Chondrocyte (in vitro differentiated cells): ENCODE measurements around the gene BGN. TPM values are rescaled to one million over a fixed set of nuclear protein-coding genes. Genes with fewer than 3 reads are reported as not detected.
A peak's percentile ranks its signal among the peaks of the same experiment; 100 is the strongest.

Source experiments
- DNase-seq: peaks from one replicate; pipeline ENCODE4 v3.0.0; 2021; ENCODE audit warnings: mixed read lengths, low spot score
- H3K27ac Mint-ChIP-seq: one replicate; pipeline ENCODE4 v1.8.0; 2021; ENCODE audit warnings: mild to moderate bottlenecking, moderate library complexity, mixed read lengths; ENCODE audit not compliant: unreplicated experiment
- H3K27me3 Mint-ChIP-seq: 2 replicates; pipeline ENCODE4 v1.8.0; 2021; ENCODE audit warnings: low read depth, mixed read lengths
- H3K36me3 Mint-ChIP-seq: 2 replicates; pipeline ENCODE4 v1.8.0; 2021; ENCODE audit warnings: low read depth, mixed read lengths
- H3K4me1 Mint-ChIP-seq: 2 replicates; pipeline ENCODE4 v1.8.0; 2021; ENCODE audit warnings: low read depth, mild to moderate bottlenecking, mixed read lengths
- H3K4me3 Mint-ChIP-seq: one replicate; pipeline ENCODE4 v1.8.0; 2021; ENCODE audit warnings: mild to moderate bottlenecking, moderate library complexity, mixed read lengths; ENCODE audit not compliant: unreplicated experiment
- H3K9me3 Mint-ChIP-seq: 2 replicates; pipeline ENCODE4 v1.8.0; 2021; ENCODE audit warnings: low read depth, mixed read lengths
- total RNA-seq: library from RNA; stranded (reverse); gene quantifications from 3 replicates; pipeline ENCODE4 v1.2.1, GENCODE V29; 2021
- TF ChIP-seq, protein P1 (sequence below): fragments of 200-600 bp; sonication (generic); IDR thresholded peaks from 2 replicates; pipeline ENCODE4 v1.5.0; 2021; ENCODE audit warnings: antibody characterized with exemption, mild to moderate bottlenecking, moderate library complexity

Gene BGN
- total RNA-seq, 1 donor from 2014 or later = 2,632 TPM

DNA sequence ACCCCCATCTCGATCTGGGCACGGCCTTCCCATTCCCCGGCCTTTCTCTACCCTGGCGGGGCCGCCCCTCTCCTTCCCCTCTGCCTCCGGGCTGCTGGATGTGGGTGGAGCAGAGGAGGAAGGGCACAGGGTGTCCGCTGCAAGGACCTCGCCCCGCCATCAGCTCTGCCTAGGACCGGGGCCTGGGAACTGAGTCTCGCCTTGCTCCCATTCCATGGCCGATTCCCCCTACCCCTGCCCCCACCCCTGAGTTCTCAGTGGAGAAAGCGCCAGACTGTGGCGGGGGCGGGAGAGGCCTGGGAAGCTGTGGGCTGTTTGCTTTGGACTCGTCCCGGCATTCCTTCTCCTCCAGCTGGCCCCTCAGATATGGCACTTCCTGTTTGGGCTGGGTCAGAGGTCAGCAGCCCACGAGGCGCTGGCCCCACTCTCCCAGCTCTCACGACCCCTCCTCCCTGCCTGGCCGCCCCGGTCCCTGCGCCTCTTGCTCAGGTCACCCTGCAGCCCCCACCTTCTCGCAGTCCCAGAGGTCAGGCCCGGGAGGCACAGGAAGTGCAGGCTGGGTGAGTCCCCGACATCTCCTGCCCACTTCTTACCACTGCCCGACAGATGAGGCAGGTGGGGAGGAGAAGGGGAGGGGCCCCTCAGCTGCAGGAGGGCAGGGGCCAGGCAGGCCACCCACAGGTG lies 6.4 kb upstream of the BGN start:
- Mint-ChIP-seq H3K27me3 (no peaks in the 10 kb centered on the region), H3K27ac (peak overlapping the region; percentile 87), H3K9me3 (peaks cover 2% of the 10 kb centered on the region), H3K4me3 (peak overlapping the region; percentile 16), H3K36me3 (no peaks in the 10 kb centered on the region), H3K4me1 (peaks cover 73% of the 10 kb centered on the region)
- no peak for DNase-seq
- TF ChIP-seq, protein P1, sequence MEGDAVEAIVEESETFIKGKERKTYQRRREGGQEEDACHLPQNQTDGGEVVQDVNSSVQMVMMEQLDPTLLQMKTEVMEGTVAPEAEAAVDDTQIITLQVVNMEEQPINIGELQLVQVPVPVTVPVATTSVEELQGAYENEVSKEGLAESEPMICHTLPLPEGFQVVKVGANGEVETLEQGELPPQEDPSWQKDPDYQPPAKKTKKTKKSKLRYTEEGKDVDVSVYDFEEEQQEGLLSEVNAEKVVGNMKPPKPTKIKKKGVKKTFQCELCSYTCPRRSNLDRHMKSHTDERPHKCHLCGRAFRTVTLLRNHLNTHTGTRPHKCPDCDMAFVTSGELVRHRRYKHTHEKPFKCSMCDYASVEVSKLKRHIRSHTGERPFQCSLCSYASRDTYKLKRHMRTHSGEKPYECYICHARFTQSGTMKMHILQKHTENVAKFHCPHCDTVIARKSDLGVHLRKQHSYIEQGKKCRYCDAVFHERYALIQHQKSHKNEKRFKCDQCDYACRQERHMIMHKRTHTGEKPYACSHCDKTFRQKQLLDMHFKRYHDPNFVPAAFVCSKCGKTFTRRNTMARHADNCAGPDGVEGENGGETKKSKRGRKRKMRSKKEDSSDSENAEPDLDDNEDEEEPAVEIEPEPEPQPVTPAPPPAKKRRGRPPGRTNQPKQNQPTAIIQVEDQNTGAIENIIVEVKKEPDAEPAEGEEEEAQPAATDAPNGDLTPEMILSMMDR = no peak

DNA sequence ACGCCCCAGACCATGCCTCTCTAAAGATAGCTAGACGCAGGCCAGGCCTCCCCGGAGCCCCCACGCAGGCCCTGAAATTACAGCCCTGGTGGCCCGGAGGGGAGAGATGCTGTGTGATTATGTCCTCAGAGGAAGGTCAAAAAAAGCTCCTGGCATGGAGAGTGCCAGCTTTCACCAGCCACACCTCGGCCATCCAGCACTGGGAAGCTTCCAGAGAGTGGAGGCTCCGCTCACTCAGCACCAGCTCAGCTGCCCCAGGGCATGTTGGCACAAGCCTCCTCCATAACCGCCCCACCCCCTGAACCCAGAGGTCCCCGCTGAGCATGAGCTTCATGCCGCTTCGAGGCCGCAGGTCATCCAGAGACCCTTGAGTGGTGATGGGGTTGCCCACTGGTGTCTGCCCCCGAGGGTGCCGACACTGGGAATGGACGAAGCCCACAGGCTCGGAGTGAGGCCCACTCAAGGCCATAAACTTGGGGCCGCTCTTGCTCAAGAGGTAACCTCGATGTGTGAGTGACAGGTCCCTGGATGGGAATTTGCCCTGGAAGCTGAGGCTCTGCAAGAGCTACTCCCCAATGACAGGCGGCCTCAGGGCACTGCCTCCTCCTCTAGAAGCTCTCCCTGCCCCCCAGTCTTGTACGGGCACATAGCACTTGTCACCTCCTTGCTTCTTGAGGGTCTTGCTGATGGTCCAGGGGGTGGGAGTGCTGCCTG lies 4.4 kb upstream of the BGN start:
- Mint-ChIP-seq H3K27ac (no peak overlapping the region), H3K4me3 (no peak overlapping the region), H3K36me3 (peaks cover 1% of the 10 kb centered on the region), H3K4me1 (peaks cover 78% of the 10 kb centered on the region), H3K27me3 (no peaks in the 10 kb centered on the region), H3K9me3 (no peaks in the 10 kb centered on the region)
- DNase-seq = no peak
- TF ChIP-seq, protein P1 = no peak

DNA sequence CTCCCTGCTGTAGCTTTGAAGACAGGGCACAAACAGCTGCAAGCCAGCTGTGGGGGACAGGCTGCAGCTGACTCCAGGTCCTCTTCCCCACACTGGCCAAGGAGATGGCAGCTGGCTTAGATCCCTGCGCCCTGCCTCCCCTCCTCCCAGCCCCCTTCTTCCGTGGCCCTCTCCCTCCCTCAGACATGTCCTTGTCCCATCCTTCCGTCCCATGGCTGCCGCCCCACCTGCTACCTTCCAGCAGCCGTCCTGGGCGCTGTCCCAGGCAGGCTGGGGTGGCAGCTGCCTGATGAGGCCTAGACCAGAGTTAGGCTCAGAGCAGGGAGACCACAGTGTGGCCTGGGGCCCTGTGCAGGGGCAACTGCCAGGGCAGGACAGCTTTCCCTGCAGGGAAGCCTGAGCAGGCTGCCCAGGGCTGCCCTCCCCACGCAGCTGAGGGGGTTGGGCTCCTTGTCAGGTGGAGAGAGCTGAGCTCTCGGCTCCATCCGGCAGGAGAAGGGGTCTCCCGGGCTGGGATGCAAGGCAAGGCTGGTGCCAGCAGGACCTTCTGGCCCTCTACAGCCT lies 3.3 kb upstream of the BGN start:
- no peak for DNase-seq
- TF ChIP-seq, protein P1 = no peak
- peaks cover 1% of the 10 kb centered on the region for H3K36me3 Mint-ChIP-seq
- H3K4me1 Mint-ChIP-seq = peaks cover 77% of the 10 kb centered on the region
- H3K27ac Mint-ChIP-seq = no peak overlapping the region
- H3K27me3 Mint-ChIP-seq = no peaks in the 10 kb centered on the region
- no peaks in the 10 kb centered on the region for H3K9me3 Mint-ChIP-seq
- no peak overlapping the region for H3K4me3 Mint-ChIP-seq

DNA sequence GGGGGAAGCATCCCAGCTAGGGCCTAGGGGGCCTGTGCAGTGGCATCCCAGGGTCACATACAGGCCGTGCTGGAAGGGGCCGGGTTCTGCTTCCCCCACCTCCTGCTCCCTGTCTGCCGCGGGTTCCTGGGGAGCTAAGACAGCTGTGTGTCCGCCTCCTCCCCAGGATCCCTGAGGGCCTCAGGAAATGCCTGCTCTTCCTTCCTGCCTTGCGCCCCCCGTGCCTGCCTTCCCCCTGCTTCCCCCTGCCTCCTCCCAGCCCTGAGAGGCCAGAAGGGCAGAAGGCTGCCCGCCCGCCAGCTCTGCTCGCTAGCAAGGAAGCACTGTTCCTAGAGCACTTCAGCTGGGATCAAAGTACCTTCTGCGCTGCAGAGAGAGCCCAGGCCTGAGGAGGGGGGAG lies 2.9 kb upstream of the BGN start:
- Mint-ChIP-seq H3K4me1 (peaks cover 72% of the 10 kb centered on the region), H3K27ac (peak overlapping the region; percentile 54), H3K27me3 (no peaks in the 10 kb centered on the region), H3K36me3 (peaks cover 1% of the 10 kb centered on the region), H3K9me3 (no peaks in the 10 kb centered on the region), H3K4me3 (no peak overlapping the region)
- DNase-seq = no peak
- TF ChIP-seq, protein P1 = no peak

DNA sequence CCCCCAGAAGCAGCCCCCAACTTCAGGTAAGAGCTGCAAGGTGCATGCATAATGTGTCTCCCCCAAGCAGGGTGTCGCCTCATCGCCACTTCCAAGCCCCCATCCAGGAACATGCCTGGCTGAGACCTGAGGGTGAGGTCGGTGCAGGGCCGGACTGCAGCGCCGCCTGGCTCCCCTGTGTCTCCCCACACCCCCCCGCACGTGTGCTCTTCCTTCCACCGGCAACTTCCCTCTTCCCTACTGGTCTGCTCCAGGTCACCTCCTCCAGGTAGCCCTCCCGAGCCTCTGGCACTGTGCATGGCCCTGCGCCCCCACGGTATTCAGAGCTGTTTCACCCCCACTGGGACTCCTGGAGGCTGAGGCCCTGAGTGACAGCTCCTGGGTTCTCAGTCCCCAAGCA lies 2.2 kb upstream of the BGN start:
- no peak overlapping the region for H3K4me3 Mint-ChIP-seq
- H3K27me3 Mint-ChIP-seq = no peaks in the 10 kb centered on the region
- H3K4me1 Mint-ChIP-seq = peaks cover 66% of the 10 kb centered on the region
- TF ChIP-seq, protein P1 = no peak
- no peak for DNase-seq
- peaks cover 1% of the 10 kb centered on the region for H3K36me3 Mint-ChIP-seq
- H3K9me3 Mint-ChIP-seq = no peaks in the 10 kb centered on the region
- H3K27ac Mint-ChIP-seq = peak overlapping the region; percentile 49
